Measurements from ENCODE around the gene CYP2A6.
A peak's percentile ranks its signal among the peaks of the same experiment; 100 is the strongest.

Gene CYP2A6

GRCh38 chr19:40818480-40819399 is 31.5 kb downstream of the CYP2A6 start:
- peak; percentile 74 for DNase-seq

GRCh38 chr19:40815223-40815622 is 35.0 kb downstream of the CYP2A6 start:
- DNase-seq: no peak

- DNase-seq: peak; percentile 19
Observed at GRCh38 chr19:40813182-40813581, 37.1 kb downstream of the CYP2A6 start.

- DNase-seq: peak; percentile 4
Observed at GRCh38 chr19:40812571-40812970, 37.7 kb downstream of the CYP2A6 start.

- peak; percentile 65 for DNase-seq
Observed at GRCh38 chr19:40811478-40812341, 38.5 kb downstream of the CYP2A6 start.

GRCh38 chr19:40810649-40811408 is 39.4 kb downstream of the CYP2A6 start:
- DNase-seq: peak; percentile 90

GRCh38 chr19:40810160-40810559 is 40.1 kb downstream of the CYP2A6 start:
- DNase-seq: peak; percentile 36

GRCh38 chr19:40809358-40810086 is 40.7 kb downstream of the CYP2A6 start:
- DNase-seq: no peak

- DNase-seq: no peak
Observed at GRCh38 chr19:40808497-40808896, 41.8 kb downstream of the CYP2A6 start.

GRCh38 chr19:40808021-40808325 is 42.3 kb downstream of the CYP2A6 start:
- DNase-seq: no peak

- DNase-seq: peak; percentile 15
Observed at GRCh38 chr19:40807147-40808020, 42.9 kb downstream of the CYP2A6 start.

- peak; percentile 97 for DNase-seq
Observed at GRCh38 chr19:40806423-40807146, 43.7 kb downstream of the CYP2A6 start.

- DNase-seq: no peak
Observed at GRCh38 chr19:40805258-40805868, 44.9 kb downstream of the CYP2A6 start.

- peak; percentile 17 for DNase-seq
Observed at GRCh38 chr19:40804783-40805242, 45.4 kb downstream of the CYP2A6 start.

GRCh38 chr19:40803857-40804782 is 46.1 kb downstream of the CYP2A6 start:
- no peak for DNase-seq

- no peak for DNase-seq
Observed at GRCh38 chr19:40803170-40803856, 46.9 kb downstream of the CYP2A6 start.

- DNase-seq: no peak
Observed at GRCh38 chr19:40802300-40803169, 47.7 kb downstream of the CYP2A6 start.
